Endothelial cell (in vitro differentiated cells): Measurements from ENCODE around the gene PIK3R2. TPM values are rescaled to one million over a fixed set of nuclear protein-coding genes. Genes with fewer than 3 reads are reported as not detected.

Source experiments
- DNase-seq: peaks from one replicate; pipeline ENCODE4 v3.0.0; 2021; ENCODE audit warnings: low spot score
- H3K27ac Mint-ChIP-seq: one replicate; pipeline ENCODE4 v1.8.0; 2021; ENCODE audit warnings: mixed read lengths, inconsistent platforms; ENCODE audit not compliant: unreplicated experiment
- H3K27me3 Mint-ChIP-seq: one replicate; pipeline ENCODE4 v1.8.0; 2021; ENCODE audit warnings: mild to moderate bottlenecking, moderate library complexity, mixed read lengths, inconsistent platforms; ENCODE audit not compliant: unreplicated experiment
- H3K36me3 Mint-ChIP-seq: one replicate; pipeline ENCODE4 v1.8.0; 2021; ENCODE audit warnings: mild to moderate bottlenecking, low read depth, mixed read lengths, inconsistent platforms; ENCODE audit not compliant: unreplicated experiment
- H3K4me1 Mint-ChIP-seq: one replicate; pipeline ENCODE4 v1.8.0; 2021; ENCODE audit warnings: mild to moderate bottlenecking, mixed read lengths, inconsistent platforms; ENCODE audit not compliant: unreplicated experiment
- H3K4me3 Mint-ChIP-seq: one replicate; pipeline ENCODE4 v1.8.0; 2021; ENCODE audit warnings: mild to moderate bottlenecking, mixed read lengths, inconsistent platforms; ENCODE audit not compliant: unreplicated experiment
- H3K9me3 Mint-ChIP-seq: one replicate; pipeline ENCODE4 v1.8.0; 2021; ENCODE audit warnings: mixed read lengths, inconsistent platforms; ENCODE audit not compliant: unreplicated experiment
- CTCF ChIP-seq: fragments of 200-600 bp; sonication (generic); IDR thresholded peaks from one replicate; pipeline ENCODE4 v1.5.0; 2021; ENCODE audit warnings: antibody characterized with exemption; ENCODE audit not compliant: unreplicated experiment
- total RNA-seq: library from RNA; stranded (reverse); fragmentation: NEBNext Ultra II Directional; extraction: Animal tissue kit (Norgen Biotek cat#: 25700); gene quantifications from one replicate; pipeline ENCODE4 v1.2.1, GENCODE V29; 2021; ENCODE audit not compliant: unreplicated experiment

The PIK3R2 gene
- total RNA-seq, 1 donor from 2014 or later: 28.0 TPM

- Mint-ChIP-seq H3K27me3 (peaks cover 8% of the 10 kb centered on the region), H3K4me3 (no peak overlapping the region), H3K9me3 (no peaks in the 10 kb centered on the region), H3K4me1 (no peaks in the 10 kb centered on the region), H3K36me3 (no peaks in the 10 kb centered on the region), H3K27ac (no peak overlapping the region)
- no peak for DNase-seq
- TF ChIP-seq CTCF: no peak
Observed at GRCh38 chr19:18130523-18131242, 22.3 kb upstream of the PIK3R2 start.

- H3K36me3 Mint-ChIP-seq: no peaks in the 10 kb centered on the region
- H3K27ac Mint-ChIP-seq: no peak overlapping the region
- no peak overlapping the region for H3K4me3 Mint-ChIP-seq
Observed at GRCh38 chr19:18131841-18132596, 20.9 kb upstream of the PIK3R2 start.

GRCh38 chr19:18135712-18136584, 17.0 kb upstream of the PIK3R2 start:
- DNase-seq: no peak
- no peak for TF ChIP-seq CTCF
- no peak overlapping the region for H3K27ac Mint-ChIP-seq
- H3K27me3 Mint-ChIP-seq: peaks cover 6% of the 10 kb centered on the region
- no peaks in the 10 kb centered on the region for H3K9me3 Mint-ChIP-seq
- H3K36me3 Mint-ChIP-seq: peaks cover 4% of the 10 kb centered on the region
- no peaks in the 10 kb centered on the region for H3K4me1 Mint-ChIP-seq
- no peak overlapping the region for H3K4me3 Mint-ChIP-seq

More at GRCh38 chr19:18131841-18132596, 20.9 kb upstream of the PIK3R2 start:
- peaks cover 8% of the 10 kb centered on the region for H3K27me3 Mint-ChIP-seq
- DNase-seq: no peak
- H3K4me1 Mint-ChIP-seq: no peaks in the 10 kb centered on the region
- no peaks in the 10 kb centered on the region for H3K9me3 Mint-ChIP-seq
- no peak for TF ChIP-seq CTCF

GRCh38 chr19:18137242-18137641, 15.7 kb upstream of the PIK3R2 start:
- Mint-ChIP-seq H3K27ac (no peak overlapping the region), H3K36me3 (peaks cover 4% of the 10 kb centered on the region), H3K27me3 (peaks cover 3% of the 10 kb centered on the region), H3K4me3 (no peak overlapping the region), H3K4me1 (no peaks in the 10 kb centered on the region), H3K9me3 (no peaks in the 10 kb centered on the region)
- TF ChIP-seq CTCF: no peak
- DNase-seq: no peak
